Stimulated activated CD8-positive, alpha-beta memory T cell treated with anti-CD3 and anti-CD28 coated beads, Interleukin-2, amount 100 ng/mL, for 1 hour (primary cell): ENCODE measurements around the gene WIPF3.

Source experiments
- DNase-seq, 2 donors: peaks; one replicate each; pipeline ENCODE4 v3.0.0-alpha.2; 2020; ENCODE audit warnings: low read depth in 2 of 2

The WIPF3 gene, protein sequence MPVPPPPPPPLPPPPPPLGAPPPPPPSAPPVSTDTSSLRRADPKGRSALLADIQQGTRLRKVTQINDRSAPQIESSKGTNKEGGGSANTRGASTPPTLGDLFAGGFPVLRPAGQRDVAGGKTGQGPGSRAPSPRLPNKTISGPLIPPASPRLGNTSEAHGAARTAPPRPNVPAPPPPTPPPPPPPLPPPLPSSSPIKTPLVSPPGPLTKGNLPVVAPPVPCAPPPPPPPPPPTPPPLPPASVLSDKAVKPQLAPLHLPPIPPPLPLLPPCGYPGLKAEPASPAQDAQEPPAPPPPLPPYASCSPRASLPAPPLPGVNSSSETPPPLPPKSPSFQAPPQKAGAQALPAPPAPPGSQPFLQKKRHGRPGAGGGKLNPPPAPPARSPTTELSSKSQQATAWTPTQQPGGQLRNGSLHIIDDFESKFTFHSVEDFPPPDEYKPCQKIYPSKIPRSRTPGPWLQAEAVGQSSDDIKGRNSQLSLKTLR

GRCh38 chr7:29806208-29806994, at the start of gene WIPF3:
WIPF3 (plus strand) TSS chr7:29806508; CDS start chr7:29834725, 28,217 bp downstream.
- no peak for DNase-seq

GRCh38 chr7:29763266-29763665, 43.0 kb upstream of the WIPF3 start:
- DNase-seq, result no peak

GRCh38 chr7:29764227-29764626, 42.1 kb upstream of the WIPF3 start:
- no peak for DNase-seq

DNA sequence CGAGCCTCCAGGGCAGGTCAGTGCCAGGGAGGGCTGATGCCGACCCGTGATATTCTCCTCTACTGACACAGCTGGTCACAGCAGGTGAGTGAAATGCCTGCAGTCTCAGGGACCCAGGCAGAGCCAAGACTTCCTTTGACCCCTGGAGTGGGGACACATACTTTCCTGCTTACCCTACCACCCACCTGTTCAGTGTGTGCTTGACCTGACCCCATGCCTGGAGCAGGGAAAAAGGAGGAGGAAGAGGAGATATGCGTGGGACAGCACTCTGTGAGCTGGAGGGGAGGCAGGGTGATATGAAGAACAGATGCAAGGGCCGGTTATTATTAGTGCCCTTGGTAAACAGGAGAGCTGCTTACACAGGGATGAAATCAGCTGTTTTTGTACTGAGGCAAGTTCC, 40.8 kb upstream of the WIPF3 start:
- no peak for DNase-seq

DNA sequence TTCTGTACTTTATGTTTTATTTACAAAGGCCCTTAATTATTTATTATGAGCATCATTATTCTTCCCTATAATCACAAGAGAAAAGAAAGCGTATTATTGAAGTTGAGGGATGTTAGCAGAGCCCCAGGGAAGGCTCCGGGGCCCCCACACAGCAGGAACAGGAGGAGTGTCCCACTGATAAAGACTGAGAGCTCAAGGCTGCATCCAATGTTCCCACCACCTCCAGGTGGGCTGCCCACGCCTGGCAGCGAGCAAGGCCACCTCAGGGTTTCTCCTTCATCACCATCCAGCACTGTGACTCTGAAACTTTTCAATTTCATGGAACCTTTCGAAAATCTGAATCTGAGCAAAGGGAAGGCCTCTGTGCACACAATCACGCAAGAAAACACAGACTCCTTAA, 35.9 kb upstream of the WIPF3 start:
- DNase-seq, result no peak

DNA sequence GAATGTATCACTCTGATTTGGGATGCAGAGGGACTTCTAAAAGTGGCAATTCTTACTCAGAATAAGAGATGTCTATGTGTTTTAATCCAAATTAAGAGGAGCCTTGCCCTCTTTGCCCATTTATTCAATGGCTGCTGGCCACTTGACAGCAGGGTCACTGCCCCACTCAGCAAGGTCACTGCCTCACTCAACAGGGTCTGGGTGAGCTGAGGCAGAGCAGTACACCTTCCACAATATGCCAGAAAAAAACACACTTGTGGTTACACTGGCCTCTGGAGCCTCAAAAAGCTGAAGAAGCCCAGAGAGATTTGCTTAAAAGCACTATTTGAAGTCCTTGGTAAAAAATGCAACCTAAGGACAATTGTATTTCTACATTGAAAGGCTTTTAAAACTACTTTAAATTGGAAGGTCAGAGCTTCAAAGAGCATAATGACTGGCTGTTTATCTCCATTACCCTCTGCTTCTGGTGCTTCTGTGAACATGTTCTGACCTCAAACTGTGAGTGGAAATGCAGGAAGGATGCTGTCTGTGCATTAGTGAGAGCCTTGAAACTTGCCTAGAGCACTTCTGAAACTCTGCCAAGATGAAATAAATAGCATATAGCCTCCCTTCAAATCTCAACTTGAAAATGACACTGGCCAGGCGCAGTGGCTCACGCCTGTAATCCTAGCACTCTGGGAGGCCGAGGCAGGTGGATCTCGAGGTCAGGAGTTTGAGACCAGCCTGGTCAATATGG, 35.1 kb upstream of the WIPF3 start:
- DNase-seq, result no peak

- no peak for DNase-seq
Measured at GRCh38 chr7:29779017-29779416, 27.3 kb upstream of the WIPF3 start.

- DNase-seq, result no peak
Measured at GRCh38 chr7:29780346-29780745, 26.0 kb upstream of the WIPF3 start.

DNA sequence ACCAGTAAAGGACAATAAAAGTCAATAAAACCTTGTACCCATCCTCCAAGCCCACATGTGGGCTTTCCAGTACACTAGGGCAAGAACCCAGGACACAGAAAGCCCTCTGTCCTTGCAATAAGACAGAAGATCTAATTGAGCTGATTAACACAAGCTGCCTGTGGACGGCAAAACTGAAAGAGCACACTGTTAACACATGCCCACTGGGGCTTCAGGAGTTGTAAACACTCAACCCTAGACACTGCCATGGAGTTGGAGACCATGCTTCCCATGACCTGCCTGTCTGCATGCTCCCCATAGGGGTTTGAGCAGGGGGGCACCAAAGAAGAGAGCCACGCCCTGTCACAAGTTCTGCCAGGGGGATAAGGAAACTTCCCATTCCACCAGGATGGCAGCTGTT, 22.6 kb upstream of the WIPF3 start:
- no peak for DNase-seq

GRCh38 chr7:29793507-29793906, 12.8 kb upstream of the WIPF3 start:
- no peak for DNase-seq

GRCh38 chr7:29794959-29795629, 11.2 kb upstream of the WIPF3 start:
- DNase-seq, result no peak

- DNase-seq, result no peak
Measured at GRCh38 chr7:29795696-29796580, 10.4 kb upstream of the WIPF3 start.

GRCh38 chr7:29797112-29797944, 9.0 kb upstream of the WIPF3 start:
- no peak for DNase-seq

DNA sequence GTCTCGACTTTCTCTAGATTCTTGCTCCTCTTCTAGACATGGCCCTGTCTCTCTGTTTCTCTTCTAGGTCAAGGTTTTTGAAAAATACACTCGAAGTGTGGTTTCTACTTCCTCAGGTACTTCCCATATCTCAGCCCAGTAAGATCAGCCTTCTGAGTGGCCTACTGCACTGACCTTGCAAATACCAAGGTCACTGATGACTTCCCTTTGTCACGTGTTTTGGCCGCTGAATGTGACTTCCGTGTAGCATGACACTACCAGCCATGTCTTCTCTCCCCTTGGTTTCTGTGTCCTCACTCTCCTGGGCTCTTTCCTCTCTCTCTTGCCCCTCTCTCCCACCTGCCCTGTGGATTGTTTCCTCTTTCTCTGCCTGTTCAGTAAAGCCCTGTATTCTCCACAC, 7.9 kb upstream of the WIPF3 start:
- no peak for DNase-seq

- no peak for DNase-seq
Measured at GRCh38 chr7:29801929-29802328, 4.4 kb upstream of the WIPF3 start.

DNA sequence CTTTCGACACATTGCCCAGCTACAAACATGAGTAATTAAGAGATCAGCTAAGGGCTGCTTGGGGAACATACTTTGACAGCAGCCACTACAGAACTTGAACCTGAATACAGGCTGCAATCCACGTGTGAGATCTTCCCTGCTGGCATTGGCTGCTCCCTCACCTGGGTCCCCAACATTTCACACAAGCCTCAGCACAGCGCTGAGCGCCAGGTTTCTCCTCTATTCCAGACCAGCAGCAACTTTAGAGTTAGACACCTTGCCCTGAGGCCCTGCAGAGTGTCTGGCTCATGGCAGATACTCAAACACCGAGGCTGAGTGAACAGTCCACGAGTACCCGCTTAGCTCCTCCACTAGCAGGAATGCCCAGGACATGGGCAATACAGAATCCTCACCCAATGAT, 1.3 kb upstream of the WIPF3 start:
- DNase-seq, result no peak

- DNase-seq, result no peak
Measured at GRCh38 chr7:29805886-29806207, 461 bp upstream of the WIPF3 start.

- DNase-seq, result no peak
Measured at GRCh38 chr7:29806995-29807841, 910 bp downstream of the WIPF3 start.
